Measurements from ENCODE around the gene RDH12. TPM values are rescaled to one million over a fixed set of nuclear protein-coding genes. Genes with fewer than 3 reads are reported as not detected.

The RDH12 gene
- total RNA-seq, 1 experiment from 2014 or later = not detected

DNA sequence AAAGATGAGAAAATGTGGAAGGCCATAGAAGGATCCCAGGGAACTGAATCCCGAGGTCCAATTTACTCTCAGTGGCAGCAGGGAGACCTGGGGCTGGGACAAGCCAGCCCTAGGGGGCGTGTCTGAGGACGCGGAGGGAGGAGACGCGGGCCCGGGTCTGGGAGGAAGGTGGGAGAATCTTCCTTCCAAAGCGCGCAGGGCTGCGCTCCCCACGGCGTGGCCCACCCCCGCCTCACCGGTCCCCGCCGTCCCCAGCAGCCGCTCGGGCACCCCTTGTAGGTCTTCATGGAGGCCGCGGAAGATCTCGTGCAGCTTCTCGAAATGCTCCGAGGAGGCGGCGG, 27.6 kb upstream of the RDH12 start:
- peaks cover 61% of the 10 kb centered on the region for H3K79me2 ChIP-seq (ENCODE audit: low read length)
- peak; percentile 77 for DNase-seq
- H3K27ac ChIP-seq (ENCODE audit: low read length) = no peak overlapping the region
- no peaks in the 10 kb centered on the region for H3K27me3 ChIP-seq (ENCODE audit: low read length)
- H3K36me3 ChIP-seq (ENCODE audit: insufficient read depth, low read length) = peaks cover 17% of the 10 kb centered on the region; the same call in 1 of the 2 replicates
- peaks cover 55% of the 10 kb centered on the region for H3K4me1 ChIP-seq (ENCODE audit: low read length)
- no peaks in the 10 kb centered on the region for H3K9me2 ChIP-seq (replicated peaks; ENCODE audit: insufficient read depth, low read length)
- H2AFZ ChIP-seq (ENCODE audit: low read length) = no peak overlapping the region
- peak overlapping the region; percentile 75 for H3K4me3 ChIP-seq (ENCODE audit: low read length)
- peaks cover 16% of the 10 kb centered on the region for H4K20me1 ChIP-seq (ENCODE audit: insufficient read depth, low read depth, low read length)
- peak overlapping the region; percentile 88 for H3K9ac ChIP-seq (ENCODE audit: low read length)
- H3K4me2 ChIP-seq (ENCODE audit: low read depth, low read length, poor library complexity, severe bottlenecking) = peak overlapping the region; percentile 93
- no peaks in the 10 kb centered on the region for H3K9me3 ChIP-seq (ENCODE audit: low read length)

DNA sequence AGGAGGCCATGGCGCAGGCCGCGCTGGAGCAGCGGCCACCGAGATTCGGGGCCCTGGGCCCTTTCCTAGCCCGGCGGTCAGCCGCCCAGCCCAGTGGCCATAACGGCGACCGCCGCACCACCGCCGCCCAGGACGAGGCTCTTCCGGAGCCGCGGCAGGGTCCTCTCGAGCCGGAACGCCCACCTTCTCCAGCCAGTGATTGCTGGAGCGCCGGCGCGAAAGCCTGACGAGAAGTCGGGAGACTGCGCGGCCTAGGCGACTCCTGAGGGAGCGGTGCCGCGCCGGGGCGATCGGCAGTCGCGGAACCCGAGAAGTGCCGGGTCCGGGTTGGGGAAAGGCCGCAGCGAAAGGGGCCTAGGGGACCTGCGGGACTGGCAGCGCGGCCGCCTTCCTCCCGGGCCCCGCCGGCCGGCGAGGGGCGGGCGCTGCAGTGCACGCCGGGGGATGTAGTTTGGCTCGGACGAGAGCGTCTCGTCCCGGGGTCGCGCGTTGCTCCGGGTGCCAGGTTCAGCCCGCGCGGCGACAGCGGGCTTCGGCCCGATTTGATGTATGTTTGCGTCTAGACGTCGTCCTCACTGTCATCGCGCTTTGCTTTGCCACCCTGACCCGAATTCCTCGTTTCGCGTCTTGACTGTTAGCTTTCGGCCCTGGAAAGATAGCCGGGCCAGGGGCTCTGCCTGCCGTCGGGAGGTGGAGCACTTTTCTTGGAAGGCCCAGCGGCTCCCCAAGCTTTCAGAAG, 27.0 kb upstream of the RDH12 start, which contains the start of gene VTI1B:
VTI1B (minus strand) TSS at position 153 of the 739 bp plus-strand sequence; CDS start at position 10, 143 bp downstream.
- Histone ChIP-seq H2AFZ (ENCODE audit: low read length) (peak within 1 kb of the TSS; percentile 80; the same call in 1 of the 2 replicates), H3K79me2 (ENCODE audit: low read length) (peaks cover 56% of the 10 kb centered on the region)

DNA sequence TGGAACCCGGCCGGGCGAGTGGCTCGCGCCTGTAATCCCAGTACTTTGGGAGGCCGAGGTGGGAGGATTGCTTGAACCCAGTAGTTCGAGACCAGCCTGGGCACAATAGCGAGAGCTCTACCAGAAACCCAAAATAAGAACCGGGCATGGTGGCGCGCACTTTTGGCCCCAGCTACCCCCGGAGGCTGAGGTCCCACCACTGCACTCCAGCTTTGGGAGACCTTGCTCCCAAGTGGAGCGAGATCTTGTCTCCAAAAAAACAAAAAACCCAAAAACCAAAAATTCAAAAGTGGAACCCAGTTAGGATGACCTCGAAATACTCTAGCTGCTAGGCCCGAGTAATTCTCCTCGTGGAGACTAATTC, 26.5 kb upstream of the RDH12 start:
- H3K36me3 ChIP-seq (ENCODE audit: insufficient read depth, low read length) = peaks cover 22% of the 10 kb centered on the region; the same call in 1 of the 2 replicates
- DNase-seq = no peak
- H3K9me3 ChIP-seq (ENCODE audit: low read length) = no peaks in the 10 kb centered on the region
- peaks cover 49% of the 10 kb centered on the region for H3K4me1 ChIP-seq (ENCODE audit: low read length)
- peaks cover 10% of the 10 kb centered on the region for H4K20me1 ChIP-seq (ENCODE audit: insufficient read depth, low read depth, low read length)
- H2AFZ ChIP-seq (ENCODE audit: low read length) = peak overlapping the region; percentile 1; the same call in 1 of the 2 replicates
- peak overlapping the region; percentile 93 for H3K4me2 ChIP-seq (ENCODE audit: low read depth, low read length, poor library complexity, severe bottlenecking)
- H3K9ac ChIP-seq (ENCODE audit: low read length) = peak overlapping the region; percentile 88
- H3K9me2 ChIP-seq (replicated peaks; ENCODE audit: insufficient read depth, low read length) = no peaks in the 10 kb centered on the region
- peaks cover 55% of the 10 kb centered on the region for H3K79me2 ChIP-seq (ENCODE audit: low read length)
- peak overlapping the region; percentile 75 for H3K4me3 ChIP-seq (ENCODE audit: low read length)
- no peaks in the 10 kb centered on the region for H3K27me3 ChIP-seq (ENCODE audit: low read length)
- no peak overlapping the region for H3K27ac ChIP-seq (ENCODE audit: low read length)

More for the DNA sequence above, 27.0 kb upstream of the RDH12 start, which contains the start of gene VTI1B:
- Histone ChIP-seq H3K9me3 (ENCODE audit: low read length) (no peaks in the 10 kb centered on the region), H3K9ac (ENCODE audit: low read length) (peak within 1 kb of the TSS; percentile 88), H3K4me2 (ENCODE audit: low read depth, low read length, poor library complexity, severe bottlenecking) (peak within 1 kb of the TSS; percentile 93), H3K4me1 (ENCODE audit: low read length) (peaks cover 50% of the 10 kb centered on the region), H3K27me3 (ENCODE audit: low read length) (no peaks in the 10 kb centered on the region), H3K27ac (ENCODE audit: low read length) (peak within 1 kb of the TSS; percentile 55), H3K36me3 (ENCODE audit: insufficient read depth, low read length) (peaks cover 18% of the 10 kb centered on the region; the same call in 1 of the 2 replicates), H4K20me1 (ENCODE audit: insufficient read depth, low read depth, low read length) (peaks cover 10% of the 10 kb centered on the region), H3K9me2 (replicated peaks; ENCODE audit: insufficient read depth, low read length) (no peaks in the 10 kb centered on the region), H3K4me3 (ENCODE audit: low read length) (peak within 1 kb of the TSS; percentile 75)
- peak; percentile 94 for DNase-seq

DNA sequence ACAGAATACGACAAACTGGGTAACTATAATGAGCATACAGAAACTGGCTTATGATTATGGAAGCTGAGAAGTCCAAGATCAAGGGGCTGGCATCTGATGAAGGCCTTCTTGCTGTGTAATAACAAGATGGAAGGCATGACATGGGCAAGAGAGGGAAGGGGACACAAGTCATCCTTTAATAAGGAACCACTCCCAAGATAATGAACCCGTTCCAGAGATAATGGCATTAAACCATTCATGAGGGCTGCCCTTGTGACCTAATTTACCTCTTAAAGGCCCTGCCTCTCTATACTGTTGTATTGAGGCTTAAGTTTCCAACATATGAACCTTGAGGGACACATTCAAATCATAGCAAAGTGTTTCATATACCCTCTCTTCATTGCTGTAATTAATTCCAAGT, 22.7 kb upstream of the RDH12 start:
- H3K36me3 ChIP-seq (ENCODE audit: insufficient read depth, low read length) = peaks cover 53% of the 10 kb centered on the region
- H3K9me2 ChIP-seq (replicated peaks; ENCODE audit: insufficient read depth, low read length) = no peaks in the 10 kb centered on the region
- peaks cover 3% of the 10 kb centered on the region; the same call in 1 of the 2 replicates for H4K20me1 ChIP-seq (ENCODE audit: insufficient read depth, low read depth, low read length)
- no peak overlapping the region for H3K4me3 ChIP-seq (ENCODE audit: low read length)
- H3K4me1 ChIP-seq (ENCODE audit: low read length) = peaks cover 36% of the 10 kb centered on the region
- no peak for DNase-seq
- no peak overlapping the region for H3K27ac ChIP-seq (ENCODE audit: low read length)
- H3K79me2 ChIP-seq (ENCODE audit: low read length) = peaks cover 51% of the 10 kb centered on the region
- no peaks in the 10 kb centered on the region for H3K9me3 ChIP-seq (ENCODE audit: low read length)
- H3K27me3 ChIP-seq (ENCODE audit: low read length) = no peaks in the 10 kb centered on the region
- H2AFZ ChIP-seq (ENCODE audit: low read length) = no peak overlapping the region
- H3K4me2 ChIP-seq (ENCODE audit: low read depth, low read length, poor library complexity, severe bottlenecking) = no peak overlapping the region
- H3K9ac ChIP-seq (ENCODE audit: low read length) = no peak overlapping the region

DNA sequence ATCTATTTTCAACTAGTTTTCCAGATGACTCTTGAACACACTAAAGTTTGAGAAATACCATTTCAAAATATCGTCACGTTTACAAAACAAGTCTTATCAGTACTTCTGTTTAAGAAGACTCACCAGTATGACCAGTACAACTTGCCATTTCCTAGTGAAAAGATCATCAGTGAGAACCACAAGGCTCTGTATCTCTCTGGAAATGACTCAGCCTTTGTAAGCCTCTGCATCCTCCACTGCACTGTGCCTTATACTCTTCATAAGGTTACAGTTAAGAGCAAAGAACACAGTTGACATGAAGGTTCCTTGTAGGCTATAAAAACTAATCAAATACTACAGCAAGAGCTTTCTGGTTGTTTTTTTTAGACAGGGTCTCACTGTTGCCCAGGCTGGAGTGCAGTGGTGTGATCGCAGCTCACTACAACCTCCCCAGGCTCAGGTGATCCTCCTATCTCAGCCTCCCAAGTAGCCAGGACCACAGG, 21.5 kb upstream of the RDH12 start:
- no peak for DNase-seq
- Histone ChIP-seq H3K4me2 (ENCODE audit: low read depth, low read length, poor library complexity, severe bottlenecking) (no peak overlapping the region), H3K27me3 (ENCODE audit: low read length) (no peaks in the 10 kb centered on the region), H3K79me2 (ENCODE audit: low read length) (peaks cover 54% of the 10 kb centered on the region), H2AFZ (ENCODE audit: low read length) (no peak overlapping the region), H3K36me3 (ENCODE audit: insufficient read depth, low read length) (peaks cover 63% of the 10 kb centered on the region), H3K9me2 (replicated peaks; ENCODE audit: insufficient read depth, low read length) (no peaks in the 10 kb centered on the region), H3K4me1 (ENCODE audit: low read length) (peaks cover 34% of the 10 kb centered on the region), H3K9me3 (ENCODE audit: low read length) (no peaks in the 10 kb centered on the region), H3K4me3 (ENCODE audit: low read length) (no peak overlapping the region), H4K20me1 (ENCODE audit: insufficient read depth, low read depth, low read length) (no peaks in the 10 kb centered on the region), H3K9ac (ENCODE audit: low read length) (no peak overlapping the region), H3K27ac (ENCODE audit: low read length) (no peak overlapping the region)

DNA sequence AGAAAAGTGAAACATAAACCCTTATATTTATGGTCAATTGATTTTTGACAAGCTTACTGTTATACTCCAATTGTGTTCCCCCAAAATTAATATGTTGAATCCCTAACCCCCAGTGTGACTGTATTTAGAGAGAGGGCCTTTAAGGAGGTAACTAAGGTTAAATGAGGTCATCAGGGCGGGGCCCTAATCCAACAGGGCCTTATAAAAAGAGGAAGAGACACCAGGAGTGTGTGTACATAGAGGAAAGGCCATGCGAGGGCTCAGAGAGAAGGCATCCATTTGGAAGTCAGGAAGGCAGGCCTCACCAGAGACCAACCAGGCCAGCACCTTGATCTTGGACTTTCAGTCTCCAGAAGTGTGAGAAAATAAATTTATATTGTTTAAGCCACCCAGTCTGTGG, 20.7 kb upstream of the RDH12 start:
- no peak overlapping the region for H3K4me3 ChIP-seq (ENCODE audit: low read length)
- no peak overlapping the region for H2AFZ ChIP-seq (ENCODE audit: low read length)
- no peak overlapping the region for H3K9ac ChIP-seq (ENCODE audit: low read length)
- H3K27ac ChIP-seq (ENCODE audit: low read length) = no peak overlapping the region
- DNase-seq = no peak
- no peaks in the 10 kb centered on the region for H3K9me2 ChIP-seq (replicated peaks; ENCODE audit: insufficient read depth, low read length)
- H3K79me2 ChIP-seq (ENCODE audit: low read length) = peaks cover 56% of the 10 kb centered on the region
- H3K4me1 ChIP-seq (ENCODE audit: low read length) = peaks cover 29% of the 10 kb centered on the region
- H4K20me1 ChIP-seq (ENCODE audit: insufficient read depth, low read depth, low read length) = no peaks in the 10 kb centered on the region
- H3K4me2 ChIP-seq (ENCODE audit: low read depth, low read length, poor library complexity, severe bottlenecking) = no peak overlapping the region
- H3K36me3 ChIP-seq (ENCODE audit: insufficient read depth, low read length) = peaks cover 69% of the 10 kb centered on the region
- no peaks in the 10 kb centered on the region for H3K9me3 ChIP-seq (ENCODE audit: low read length)
- H3K27me3 ChIP-seq (ENCODE audit: low read length) = no peaks in the 10 kb centered on the region

DNA sequence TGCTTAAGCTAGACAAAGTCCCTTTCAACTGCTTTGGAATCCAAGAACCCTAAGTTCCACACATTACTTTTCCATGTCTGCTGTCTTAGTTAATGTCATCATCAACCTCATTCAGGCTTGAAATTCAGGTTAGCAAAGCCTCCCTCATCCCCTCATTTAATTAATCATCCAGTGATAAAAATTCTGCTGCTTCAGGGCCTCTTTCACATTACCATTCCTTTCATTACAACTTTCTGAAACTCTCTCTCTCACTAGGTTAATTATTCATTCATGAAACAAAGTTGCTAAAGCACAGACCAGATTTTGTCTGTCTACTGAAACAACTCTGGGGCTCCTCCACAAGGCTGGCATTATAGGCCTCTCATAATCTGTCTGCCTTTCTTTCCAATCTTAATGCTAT, 17.8 kb upstream of the RDH12 start:
- no peak overlapping the region for H3K4me3 ChIP-seq (ENCODE audit: low read length)
- DNase-seq = no peak
- H3K79me2 ChIP-seq (ENCODE audit: low read length) = peaks cover 61% of the 10 kb centered on the region
- no peaks in the 10 kb centered on the region for H3K9me2 ChIP-seq (replicated peaks; ENCODE audit: insufficient read depth, low read length)
- no peak overlapping the region for H3K4me2 ChIP-seq (ENCODE audit: low read depth, low read length, poor library complexity, severe bottlenecking)
- H3K9ac ChIP-seq (ENCODE audit: low read length) = no peak overlapping the region
- peaks cover 16% of the 10 kb centered on the region for H3K4me1 ChIP-seq (ENCODE audit: low read length)
- H4K20me1 ChIP-seq (ENCODE audit: insufficient read depth, low read depth, low read length) = no peaks in the 10 kb centered on the region
- peaks cover 76% of the 10 kb centered on the region for H3K36me3 ChIP-seq (ENCODE audit: insufficient read depth, low read length)
- no peak overlapping the region for H2AFZ ChIP-seq (ENCODE audit: low read length)
- no peaks in the 10 kb centered on the region for H3K27me3 ChIP-seq (ENCODE audit: low read length)
- no peak overlapping the region for H3K27ac ChIP-seq (ENCODE audit: low read length)
- H3K9me3 ChIP-seq (ENCODE audit: low read length) = no peaks in the 10 kb centered on the region

DNA sequence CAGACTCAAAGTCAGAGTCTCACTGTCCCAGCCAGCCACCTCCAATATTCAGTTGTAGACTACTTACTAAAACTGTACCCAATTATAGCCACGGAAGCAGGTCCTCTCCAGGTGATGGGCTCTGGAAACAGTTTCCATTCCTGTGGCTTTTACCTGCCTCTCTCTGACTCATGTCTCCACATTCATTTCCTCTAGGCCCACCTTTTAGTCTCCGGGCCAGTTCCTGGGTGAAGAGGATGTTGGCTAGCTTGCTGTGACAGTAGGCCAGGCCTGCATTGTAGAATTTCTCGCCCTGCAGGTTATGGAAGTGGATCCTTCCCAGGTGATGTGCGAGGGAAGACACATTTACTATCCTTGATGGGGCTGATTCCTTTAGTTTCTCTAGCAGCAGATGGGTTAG, 11.7 kb upstream of the RDH12 start:
- Histone ChIP-seq H3K9ac (ENCODE audit: low read length) (no peak overlapping the region), H4K20me1 (ENCODE audit: insufficient read depth, low read depth, low read length) (0 out of 2 replicates have a peak, but pooled peaks cover 8% of the 10 kb centered on the region), H3K27me3 (ENCODE audit: low read length) (no peaks in the 10 kb centered on the region), H3K4me1 (ENCODE audit: low read length) (peaks cover 8% of the 10 kb centered on the region), H3K36me3 (ENCODE audit: insufficient read depth, low read length) (peaks cover 75% of the 10 kb centered on the region), H3K4me2 (ENCODE audit: low read depth, low read length, poor library complexity, severe bottlenecking) (no peak overlapping the region), H3K9me2 (replicated peaks; ENCODE audit: insufficient read depth, low read length) (no peaks in the 10 kb centered on the region), H3K79me2 (ENCODE audit: low read length) (peaks cover 66% of the 10 kb centered on the region), H3K9me3 (ENCODE audit: low read length) (no peaks in the 10 kb centered on the region), H3K4me3 (ENCODE audit: low read length) (no peak overlapping the region), H2AFZ (ENCODE audit: low read length) (no peak overlapping the region), H3K27ac (ENCODE audit: low read length) (no peak overlapping the region)
- no peak for DNase-seq

Data from Karpas-422 (cell line).